Keratinocyte (primary cell): Measurements from ENCODE around the gene JAKMIP2. TPM values are rescaled to one million over a fixed set of nuclear protein-coding genes. Genes with fewer than 3 reads are reported as not detected.

Source experiments
- DNase-seq: peaks from one replicate; pipeline ENCODE4 v3.0.0-alpha.2; 2011; ENCODE audit warnings: low read depth, missing footprints, low spot score
- FAIRE-seq: peaks from 2 replicates; lab custom pipeline; 2011; peaks lifted over from hg19 to GRCh38; lab: Jason Lieb, UNC
- H2AFZ ChIP-seq: 2 replicates; pipeline ENCODE4 v1.6.0; 2012; ENCODE audit warnings: low read length, control low read depth, inconsistent platforms; ENCODE audit not compliant: control insufficient read depth
- H3K27ac ChIP-seq: 2 replicates; pipeline ENCODE4 v1.5.1; 2011; ENCODE audit warnings: low read length; ENCODE audit not compliant: control insufficient read depth, insufficient read depth
- H3K27me3 ChIP-seq: 3 replicates; pipeline ENCODE4 v1.6.0; 2011; ENCODE audit warnings: low read length; ENCODE audit not compliant: control insufficient read depth, insufficient read depth; ENCODE audit errors: extremely low read depth
- H3K36me3 ChIP-seq, 2 experiments: 2 replicates in 1 of 2; 3 replicates in 1 of 2; pipeline ENCODE4 v1.5.1; 2011; ENCODE audit warnings: low read length in 2 of 2, mild to moderate bottlenecking in 1 of 2; ENCODE audit not compliant: control insufficient read depth in 2 of 2, insufficient read depth in 2 of 2; ENCODE audit errors: extremely low read depth in 1 of 2
- H3K4me1 ChIP-seq: 3 replicates; pipeline ENCODE4 v1.5.1; 2011; ENCODE audit warnings: low read length; ENCODE audit not compliant: control insufficient read depth, insufficient read depth; ENCODE audit errors: extremely low read depth
- H3K4me2 ChIP-seq: 3 replicates; pipeline ENCODE4 v1.6.0; 2011; ENCODE audit warnings: low read depth, low read length; ENCODE audit not compliant: control insufficient read depth, insufficient read depth; ENCODE audit errors: extremely low read depth
- H3K4me3 ChIP-seq, 3 experiments: fragments of 200-600 bp in 1 of 3; sonication (generic) in 1 of 3; 2 replicates in 2 of 3; 3 replicates in 1 of 3; pipeline ENCODE4 v1.5.1; 2011 to 2016; ENCODE audit warnings: low read length in 3 of 3, mild to moderate bottlenecking in 3 of 3, control low read depth in 2 of 3, inconsistent platforms in 1 of 3, low read depth in 1 of 3, mixed read lengths in 1 of 3, mixed run types in 1 of 3, moderate library complexity in 1 of 3; ENCODE audit not compliant: control insufficient read depth in 2 of 3, insufficient read depth in 2 of 3; ENCODE audit errors: extremely low read depth in 1 of 3
- H3K79me2 ChIP-seq: 2 replicates; pipeline ENCODE4 v1.6.0; 2012; ENCODE audit warnings: low read length; ENCODE audit not compliant: control insufficient read depth, insufficient read depth
- H3K9ac ChIP-seq: 3 replicates; pipeline ENCODE4 v1.6.0; 2011; ENCODE audit warnings: low read length; ENCODE audit not compliant: control insufficient read depth, insufficient read depth; ENCODE audit errors: extremely low read depth
- H3K9me1 ChIP-seq: 3 replicates; pipeline ENCODE4 v1.6.0; 2011; ENCODE audit warnings: low read length; ENCODE audit not compliant: control insufficient read depth, insufficient read depth; ENCODE audit errors: extremely low read depth
- H3K9me3 ChIP-seq: 2 replicates; pipeline ENCODE4 v1.5.1; 2012; ENCODE audit warnings: low read depth, low read length; ENCODE audit not compliant: control insufficient read depth
- H4K20me1 ChIP-seq: 3 replicates; pipeline ENCODE4 v1.6.0; 2011; ENCODE audit warnings: low read length; ENCODE audit not compliant: control insufficient read depth, insufficient read depth; ENCODE audit errors: extremely low read depth
- EZH2 ChIP-seq: IDR thresholded peaks from one replicate; pipeline ENCODE4 v1.6.1; 2012; ENCODE audit warnings: inconsistent platforms, mild to moderate bottlenecking, low read length, moderate library complexity
- dilution Hi-C: fragments of 300-500 bp; cut with MboI; formaldehyde crosslinking; loops from one replicate; pipeline ENCODE4 v1.7.0; 2020; ENCODE audit warnings: low sequenced_read_pairs; ENCODE audit not compliant: extremely low pct_ligation_motif_present
- polyA plus RNA-seq, 5 experiments: library from polyadenylated mRNA; depleted of rRNA in 3 of 5; stranded (reverse) in 3 of 5; stranded (forward) in 1 of 5; unstranded in 1 of 5; fragments of >200 nt; gene quantifications; 1 replicate in 1 of 5; 2 replicates in 3 of 5; 3 replicates in 1 of 5; pipeline versions ENCODE4 v1.2.1 to v1.2.3, GENCODE V29; 2011 to 2012; ENCODE audit warnings: missing spikeins in 2 of 5, low read depth in 1 of 5, low replicate concordance in 1 of 5
- TF ChIP-seq, protein P1 (sequence below), 3 experiments: IDR thresholded peaks in 1 of 3; conservative IDR thresholded peaks in 1 of 3; optimal IDR thresholded peaks in 1 of 3; 2 replicates in 2 of 3; 3 replicates in 1 of 3; pipeline versions ENCODE3 to v1.5.1; 2011; ENCODE audit warnings: low read length in 3 of 3, mild to moderate bottlenecking in 3 of 3, moderate library complexity in 2 of 3, control low read depth in 1 of 3, inconsistent platforms in 1 of 3; ENCODE audit not compliant: insufficient read depth in 2 of 3; ENCODE audit errors: extremely low read depth in 1 of 3

JAKMIP2 gene
- polyA plus RNA-seq, 1 donor (not counting 4 experiments of a cell fraction or from before 2014, with no cell fraction given): not detected

DNA sequence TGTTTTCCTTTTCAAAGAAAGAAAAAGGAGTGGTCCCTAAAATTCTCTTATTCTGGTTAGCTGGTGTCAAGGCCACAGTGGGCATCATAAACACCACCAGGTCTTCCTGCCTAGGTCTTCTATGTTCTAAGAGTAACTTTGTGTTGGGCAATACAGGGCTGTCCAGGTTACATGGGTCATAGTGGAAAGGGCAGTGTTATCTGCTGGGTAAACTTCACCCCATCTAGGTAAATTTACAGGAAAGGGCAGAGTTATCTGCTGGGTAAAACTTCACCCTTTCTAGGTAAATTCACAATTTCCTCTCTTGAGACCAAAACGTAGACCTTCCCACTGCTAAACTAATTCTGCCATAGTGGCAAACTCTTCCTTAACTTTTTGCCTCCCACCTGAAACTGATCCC, 18.9 kb upstream of the JAKMIP2 start:
- Histone ChIP-seq H3K9ac (no peak overlapping the region), H3K4me1 (no peaks in the 10 kb centered on the region), H3K4me2 (no peak overlapping the region), H3K36me3 (no peaks in the 10 kb centered on the region), H3K9me1 (no peaks in the 10 kb centered on the region), H3K4me3 (no peak overlapping the region), H4K20me1 (no peaks in the 10 kb centered on the region), H3K27me3 (no peaks in the 10 kb centered on the region), H3K9me3 (no peaks in the 10 kb centered on the region), H3K27ac (no peak overlapping the region), H3K79me2 (no peaks in the 10 kb centered on the region), H2AFZ (no peak overlapping the region)
- no peak for FAIRE-seq
- DNase-seq: no peak
- TF ChIP-seq, protein P1, sequence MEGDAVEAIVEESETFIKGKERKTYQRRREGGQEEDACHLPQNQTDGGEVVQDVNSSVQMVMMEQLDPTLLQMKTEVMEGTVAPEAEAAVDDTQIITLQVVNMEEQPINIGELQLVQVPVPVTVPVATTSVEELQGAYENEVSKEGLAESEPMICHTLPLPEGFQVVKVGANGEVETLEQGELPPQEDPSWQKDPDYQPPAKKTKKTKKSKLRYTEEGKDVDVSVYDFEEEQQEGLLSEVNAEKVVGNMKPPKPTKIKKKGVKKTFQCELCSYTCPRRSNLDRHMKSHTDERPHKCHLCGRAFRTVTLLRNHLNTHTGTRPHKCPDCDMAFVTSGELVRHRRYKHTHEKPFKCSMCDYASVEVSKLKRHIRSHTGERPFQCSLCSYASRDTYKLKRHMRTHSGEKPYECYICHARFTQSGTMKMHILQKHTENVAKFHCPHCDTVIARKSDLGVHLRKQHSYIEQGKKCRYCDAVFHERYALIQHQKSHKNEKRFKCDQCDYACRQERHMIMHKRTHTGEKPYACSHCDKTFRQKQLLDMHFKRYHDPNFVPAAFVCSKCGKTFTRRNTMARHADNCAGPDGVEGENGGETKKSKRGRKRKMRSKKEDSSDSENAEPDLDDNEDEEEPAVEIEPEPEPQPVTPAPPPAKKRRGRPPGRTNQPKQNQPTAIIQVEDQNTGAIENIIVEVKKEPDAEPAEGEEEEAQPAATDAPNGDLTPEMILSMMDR (optimal IDR thresholded peaks at IDR 0.05 in 1 of 3, IDR thresholded peaks at IDR 0.05 in 1 of 3, conservative IDR thresholded peaks at IDR 0.05 in 1 of 3; ENCODE audit: extremely low read depth in 1 of 3, insufficient read depth in 2 of 3, low read length in 3 of 3): no peak
- TF ChIP-seq EZH2: no peak
- dilution Hi-C loops: no loop called here

DNA sequence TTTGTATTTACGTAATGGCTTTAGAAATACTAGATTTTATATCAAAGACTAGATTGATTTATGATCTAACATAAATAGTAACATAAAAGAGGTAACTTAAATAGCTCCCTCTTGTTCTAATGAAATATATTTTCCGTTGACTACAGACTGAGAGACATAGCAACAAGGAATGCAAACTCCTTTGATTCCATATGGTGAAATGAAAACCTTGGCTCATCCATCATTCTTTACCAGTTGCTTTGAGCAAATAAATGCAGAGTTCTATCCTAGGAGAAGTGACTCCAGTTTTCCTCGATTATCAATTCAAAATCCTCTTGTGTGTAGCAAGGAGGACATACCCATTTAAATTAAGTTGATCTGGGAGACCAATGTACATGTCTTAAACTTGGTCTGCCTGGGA, 18.0 kb upstream of the JAKMIP2 start:
- TF ChIP-seq, protein P1 (optimal IDR thresholded peaks at IDR 0.05 in 1 of 3, IDR thresholded peaks at IDR 0.05 in 1 of 3, conservative IDR thresholded peaks at IDR 0.05 in 1 of 3; ENCODE audit: extremely low read depth in 1 of 3, insufficient read depth in 2 of 3, low read length in 3 of 3): no peak
- no peak for TF ChIP-seq EZH2
- Histone ChIP-seq H3K79me2 (no peaks in the 10 kb centered on the region), H3K9me1 (no peaks in the 10 kb centered on the region), H3K27me3 (no peaks in the 10 kb centered on the region), H3K27ac (no peak overlapping the region), H3K36me3 (no peaks in the 10 kb centered on the region), H3K4me1 (no peaks in the 10 kb centered on the region), H3K9ac (no peak overlapping the region), H3K9me3 (no peaks in the 10 kb centered on the region), H4K20me1 (no peaks in the 10 kb centered on the region), H3K4me3 (no peak overlapping the region), H2AFZ (no peak overlapping the region), H3K4me2 (no peak overlapping the region)
- FAIRE-seq: no peak
- dilution Hi-C loops: no loop called here
- no peak for DNase-seq
